ENCODE measurements around the gene SYN1.

The SYN1 gene

DNA sequence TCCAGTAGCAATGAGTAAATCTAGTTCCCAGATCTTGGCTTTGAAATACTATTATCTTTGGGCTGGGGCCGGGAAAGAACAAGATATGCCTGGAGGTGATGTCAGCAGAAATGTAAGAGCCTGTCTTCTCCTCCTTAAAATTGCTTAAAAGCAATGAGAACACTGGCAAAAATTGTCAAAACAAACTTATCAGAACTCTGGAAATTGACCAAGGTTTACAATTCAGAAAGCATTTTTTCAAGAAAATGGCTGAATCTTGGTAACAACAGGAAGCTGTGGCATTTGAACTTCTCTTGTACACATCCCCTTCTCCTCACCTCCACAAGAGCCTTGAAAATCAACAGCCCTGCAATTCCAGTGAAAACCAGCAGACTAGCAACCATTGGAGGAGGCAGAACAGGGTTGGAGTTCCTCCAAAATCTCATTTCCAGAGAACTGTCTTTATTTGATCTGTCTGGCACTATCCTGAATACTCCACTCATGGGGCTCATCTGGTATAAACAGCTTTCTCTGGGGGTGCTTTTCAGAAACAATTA, 23.9 kb downstream of the SYN1 start:
- ATAC-seq (no peak), DNase-seq (no peak)

DNA sequence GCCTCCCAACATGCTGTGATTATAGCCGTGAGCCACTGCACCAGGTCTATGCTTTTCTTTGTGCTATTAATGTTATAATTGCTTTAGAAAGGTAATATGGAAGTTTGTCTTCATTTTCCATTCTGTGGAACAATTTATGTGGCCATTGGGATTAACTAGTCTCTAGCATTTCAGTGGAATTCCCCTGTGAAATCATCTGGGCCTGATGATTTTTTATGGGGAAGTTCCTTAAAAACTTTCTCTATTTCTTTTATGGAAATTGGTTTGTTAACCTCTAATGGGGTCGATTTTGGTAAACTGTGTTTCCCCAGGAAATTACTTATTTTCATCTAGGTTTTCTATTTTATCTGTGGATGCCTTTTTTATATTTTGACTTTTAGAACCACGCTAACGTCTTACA, 26.1 kb downstream of the SYN1 start:
- DNase-seq = no peak
- ATAC-seq = no peak

DNA sequence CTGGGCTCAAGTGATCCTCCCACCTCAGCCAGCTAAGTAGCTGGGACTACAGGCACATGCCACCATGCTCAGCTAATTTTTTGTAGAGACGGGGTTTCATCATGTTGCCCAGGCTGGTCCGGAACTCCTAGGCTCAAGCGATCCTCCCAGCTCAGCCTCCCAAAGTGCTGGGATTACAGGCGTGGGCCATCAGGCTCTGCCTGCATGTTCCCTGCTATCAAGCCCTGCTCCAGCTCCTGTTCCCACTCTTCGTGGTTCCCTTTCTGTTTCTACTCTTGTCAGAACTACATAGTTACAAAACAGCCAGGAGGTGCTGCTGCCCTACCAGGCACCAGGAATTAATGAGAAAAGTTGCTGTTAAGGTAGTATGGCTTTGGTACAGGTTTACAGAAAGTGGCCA, 28.7 kb downstream of the SYN1 start:
- no peak for ATAC-seq

DNA sequence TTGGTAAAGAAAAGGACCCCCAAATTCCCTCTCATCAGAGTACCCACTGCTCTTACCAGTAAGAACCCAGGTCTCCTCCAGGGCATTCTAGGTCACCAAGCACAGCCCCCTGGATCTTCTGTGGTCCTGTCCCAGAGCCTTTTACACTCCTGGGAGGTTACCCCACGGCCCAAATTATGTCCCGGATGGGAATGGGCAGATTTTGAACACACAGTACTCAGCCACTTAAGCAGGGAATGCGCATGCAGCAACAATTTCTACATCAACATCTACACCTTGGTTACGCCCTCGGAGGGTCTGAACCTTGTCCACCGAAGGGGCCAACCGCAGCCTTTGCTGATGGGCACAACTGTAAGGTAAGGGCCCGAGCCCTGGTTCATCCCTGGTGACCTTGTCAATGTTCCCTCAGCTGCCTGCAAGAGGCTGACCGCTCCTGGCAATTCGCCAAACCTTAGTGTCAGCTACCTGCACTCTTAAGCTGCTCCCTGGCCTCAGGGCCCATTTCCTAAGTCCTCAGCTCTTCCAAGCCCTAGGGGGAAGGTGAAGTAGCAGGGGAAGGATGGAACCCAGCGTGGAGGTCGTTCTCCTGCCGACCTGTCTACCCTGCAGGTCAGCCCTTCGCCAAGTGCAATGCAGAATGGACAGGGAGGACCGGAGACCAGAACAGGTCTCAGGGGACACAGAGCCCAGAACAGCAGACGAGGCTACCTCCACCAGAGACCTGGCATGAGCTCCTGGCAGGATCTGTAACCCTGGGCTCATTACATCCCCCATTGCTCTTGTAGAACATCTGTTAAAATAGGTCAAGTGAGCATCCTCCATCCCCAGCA, 31.5 kb downstream of the SYN1 start:
- ATAC-seq = no peak
- DNase-seq = no peak

More for the DNA sequence above, 28.7 kb downstream of the SYN1 start:
- DNase-seq = no peak

DNA sequence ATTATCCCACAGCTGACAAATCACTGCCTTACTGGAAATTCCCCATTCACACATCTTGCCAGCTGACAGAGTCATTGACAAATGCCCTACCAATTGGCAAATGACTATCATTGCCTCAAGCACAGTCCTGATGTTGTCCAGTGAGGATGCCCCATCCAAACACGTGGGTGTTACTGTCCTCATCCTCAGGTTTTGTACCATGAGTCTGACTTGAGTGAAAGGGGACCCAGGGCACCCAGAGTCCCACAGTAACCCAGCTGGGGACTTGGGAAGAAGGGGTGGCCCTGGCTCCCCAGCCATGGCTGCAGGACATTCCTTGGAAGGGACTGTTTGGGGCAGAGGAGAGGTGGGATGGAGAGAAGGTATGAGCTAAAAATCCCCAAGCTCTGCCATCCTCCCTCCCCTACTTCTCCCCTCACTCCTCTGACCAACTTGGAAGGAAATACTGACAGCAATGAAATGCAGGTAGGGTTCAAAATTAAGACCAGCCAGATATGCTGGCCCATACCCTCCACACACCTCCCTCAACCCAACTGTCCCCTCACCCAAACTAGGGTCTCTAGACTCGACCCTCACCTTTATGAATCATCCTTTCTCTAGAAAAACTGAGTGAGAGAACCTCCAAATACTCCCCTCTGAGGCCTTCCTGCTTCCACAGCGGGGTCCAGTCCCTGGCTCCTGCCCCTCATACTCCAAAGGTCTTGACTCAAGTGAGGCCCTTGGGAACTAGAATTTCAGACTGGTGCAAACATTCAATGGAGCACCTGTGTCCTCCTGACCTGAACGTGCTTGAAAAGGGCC, 32.4 kb downstream of the SYN1 start:
- ATAC-seq (no peak), DNase-seq (no peak)

DNA sequence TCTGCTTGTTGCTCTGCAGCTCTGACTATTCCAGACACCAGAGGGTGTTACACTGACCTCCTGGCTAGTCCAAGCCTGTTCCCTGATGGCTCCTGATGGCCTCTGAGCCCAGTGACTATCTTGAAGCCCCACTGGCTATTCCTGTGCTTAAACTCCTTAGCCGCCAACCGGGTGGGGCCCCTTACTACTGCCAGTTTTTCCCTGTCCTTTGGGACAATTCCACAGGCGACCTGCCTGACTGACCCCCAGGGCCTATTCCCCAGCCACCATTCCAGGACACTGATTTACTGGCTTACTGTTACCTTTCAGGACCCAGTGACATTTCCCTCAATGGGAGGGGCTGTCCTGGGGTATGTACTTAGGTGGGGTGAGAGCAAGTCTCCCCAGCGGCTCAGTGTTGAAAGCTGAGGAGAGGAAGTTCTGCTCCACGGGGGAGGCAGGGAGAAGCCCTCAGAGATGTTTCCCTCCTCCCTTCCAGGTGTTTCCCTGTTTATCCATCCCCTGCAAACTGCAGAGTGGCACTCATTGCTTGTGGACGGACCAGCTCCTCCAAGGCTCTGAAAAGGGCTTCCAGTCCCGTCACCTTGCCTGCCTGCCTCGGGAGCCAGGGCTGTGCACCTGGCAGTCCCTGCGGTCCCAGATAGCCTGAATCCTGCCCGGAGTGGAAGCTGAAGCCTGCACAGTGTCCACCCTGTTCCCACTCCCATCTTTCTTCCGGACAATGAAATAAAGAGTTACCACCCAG, 33.4 kb downstream of the SYN1 start:
- ATAC-seq (no peak), DNase-seq (no peak)

DNA sequence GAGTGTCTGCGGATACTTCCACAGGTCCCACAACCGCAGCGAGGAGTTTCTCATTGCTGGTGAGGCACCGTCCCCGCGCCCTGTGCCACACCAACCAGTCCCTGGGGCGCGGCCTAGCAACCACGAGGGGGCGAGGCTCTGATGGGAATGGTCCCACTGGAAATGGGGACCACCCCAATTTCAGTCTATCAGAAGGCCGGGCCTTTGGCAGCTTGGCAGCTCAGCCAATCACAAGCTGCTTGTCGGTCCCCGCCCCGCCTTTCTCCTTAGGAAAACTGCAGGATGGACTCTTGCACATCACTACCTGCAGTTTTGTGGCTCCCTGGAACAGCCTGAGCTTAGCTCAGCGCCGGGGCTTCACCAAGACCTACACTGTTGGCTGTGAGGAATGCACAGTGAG, 34.4 kb downstream of the SYN1 start:
- DNase-seq (no peak), ATAC-seq (no peak)

DNA sequence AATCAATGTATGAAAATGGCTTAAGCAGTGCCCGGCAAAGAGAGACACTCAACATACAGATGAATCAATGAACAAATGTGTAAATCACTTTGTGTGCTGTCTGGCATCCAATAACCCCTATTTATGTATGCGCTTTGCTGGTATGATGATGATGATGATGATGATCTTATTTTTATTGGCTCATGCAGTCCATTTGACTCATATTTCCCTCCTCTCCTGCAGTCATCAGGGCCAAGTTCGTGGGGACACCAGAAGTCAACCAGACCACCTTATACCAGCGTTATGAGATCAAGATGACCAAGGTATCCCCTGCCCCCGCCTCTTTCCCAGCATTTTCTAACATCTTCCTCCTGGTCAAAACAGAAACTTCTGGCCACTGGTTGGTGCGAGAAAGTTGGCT, 34.9 kb downstream of the SYN1 start:
- DNase-seq = no peak
- ATAC-seq = peak; percentile 20

DNA sequence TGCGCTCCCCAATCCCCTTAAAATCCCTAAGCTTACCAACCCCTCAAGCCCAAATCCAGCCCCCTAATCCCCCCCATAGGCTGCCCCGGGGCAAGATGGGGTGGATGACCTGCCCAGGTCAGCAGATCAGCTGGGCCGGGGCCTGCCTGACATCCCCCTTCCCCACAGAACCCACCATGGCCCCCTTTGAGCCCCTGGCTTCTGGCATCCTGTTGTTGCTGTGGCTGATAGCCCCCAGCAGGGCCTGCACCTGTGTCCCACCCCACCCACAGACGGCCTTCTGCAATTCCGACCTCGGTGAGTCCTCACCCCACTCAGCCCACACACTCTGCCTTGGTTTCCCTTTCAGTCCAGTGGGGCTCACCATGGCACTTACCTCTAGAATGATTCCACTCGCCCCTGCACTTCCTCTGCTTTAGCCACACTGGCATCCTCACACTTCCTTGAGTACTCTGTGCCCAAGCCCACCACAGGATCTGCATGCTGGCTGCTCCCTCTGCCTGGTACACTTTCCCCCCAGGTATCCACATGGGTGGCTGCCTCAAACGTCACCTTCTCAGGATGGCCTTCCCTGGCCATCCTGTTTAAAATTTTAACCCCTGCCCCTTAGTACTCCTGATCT, 36.3 kb downstream of the SYN1 start:
- ATAC-seq (no peak), DNase-seq (no peak)

DNA sequence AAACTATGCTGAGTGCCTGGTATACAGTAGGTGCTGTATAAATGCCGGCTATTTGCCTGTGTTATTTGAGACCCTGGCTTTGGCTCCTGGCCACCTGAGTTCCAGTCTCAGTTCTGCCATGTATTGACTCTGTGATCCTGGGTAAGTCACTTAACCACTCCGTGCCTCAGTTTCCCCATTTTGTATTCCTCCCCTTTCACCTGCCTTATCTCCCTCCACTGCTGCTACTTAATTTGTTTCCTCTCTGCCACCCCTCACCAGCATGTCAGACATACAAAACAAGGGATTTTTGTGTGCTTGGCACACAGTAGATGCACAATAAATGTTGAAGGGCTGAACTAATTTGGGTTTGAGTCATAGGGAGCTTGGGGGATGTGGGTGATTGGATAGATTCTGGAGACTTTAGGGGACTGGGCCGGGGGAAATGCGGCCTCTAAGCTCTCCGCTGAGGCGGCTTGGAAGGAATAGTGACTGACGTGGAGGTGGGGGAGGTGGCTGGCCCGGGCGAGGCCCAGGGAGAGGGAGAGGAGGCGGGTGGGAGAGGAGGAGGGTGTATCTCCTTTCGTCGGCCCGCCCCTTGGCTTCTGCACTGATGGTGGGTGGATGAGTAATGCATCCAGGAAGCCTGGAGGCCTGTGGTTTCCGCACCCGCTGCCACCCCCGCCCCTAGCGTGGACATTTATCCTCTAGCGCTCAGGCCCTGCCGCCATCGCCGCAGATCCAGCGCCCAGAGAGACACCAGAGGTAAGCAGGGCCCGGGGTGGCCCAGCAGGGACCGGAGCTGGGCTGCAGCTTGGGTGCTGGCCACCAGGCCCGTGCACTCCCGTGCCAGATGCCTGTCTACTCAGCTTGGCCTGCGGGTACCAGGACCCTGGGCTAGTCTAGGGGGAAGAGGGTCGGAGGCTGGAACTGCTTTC, 37.7 kb downstream of the SYN1 start, which contains the start of gene TIMP1:
Gene TIMP1 (plus strand): TSS at position 706 of the 917 bp plus-strand sequence. CDS start 980 bp downstream, outside the sequence.
- peak; percentile 88 for ATAC-seq
- peak; percentile 82 for DNase-seq

DNA sequence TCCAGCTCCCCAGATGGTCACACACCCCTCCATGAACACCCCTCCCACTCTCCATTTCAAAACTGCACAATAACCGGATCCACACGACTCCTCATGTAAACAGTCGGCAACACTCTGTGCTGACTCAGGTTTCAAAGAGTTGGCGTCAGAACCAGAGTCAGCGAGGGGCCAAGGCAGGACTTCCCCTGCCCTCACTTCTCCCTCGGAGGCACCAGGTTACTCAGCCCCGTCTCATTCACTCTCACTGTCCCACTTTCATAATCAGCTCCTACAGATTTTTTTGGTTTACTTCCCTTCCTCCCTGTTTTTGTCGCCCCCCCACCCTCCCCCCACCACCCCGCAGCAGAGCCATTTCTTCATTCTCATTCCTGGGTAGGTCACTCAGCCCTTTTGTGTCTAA, 40.1 kb downstream of the SYN1 start:
- peak; percentile 53 for ATAC-seq
- no peak for DNase-seq

DNA sequence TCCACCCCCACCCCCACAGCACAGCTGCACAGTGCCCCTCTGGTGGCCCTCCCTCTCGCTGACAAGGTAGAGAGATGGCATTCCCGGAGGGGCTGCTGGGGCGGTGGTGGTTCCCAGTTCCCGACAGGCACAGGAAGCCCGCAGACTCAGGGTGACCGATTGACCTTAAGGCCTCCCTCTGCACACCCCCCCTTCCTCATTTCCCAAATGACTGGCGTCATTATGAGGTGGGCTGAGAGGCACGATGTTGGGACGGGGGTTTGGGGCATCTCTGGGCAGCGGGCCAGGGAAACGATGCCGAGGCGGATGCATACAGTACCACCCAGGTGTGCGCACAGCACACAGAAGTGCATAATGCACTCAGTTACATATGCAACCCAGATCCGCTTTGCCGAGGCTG, 41.0 kb downstream of the SYN1 start:
- no peak for DNase-seq
- ATAC-seq = no peak

DNA sequence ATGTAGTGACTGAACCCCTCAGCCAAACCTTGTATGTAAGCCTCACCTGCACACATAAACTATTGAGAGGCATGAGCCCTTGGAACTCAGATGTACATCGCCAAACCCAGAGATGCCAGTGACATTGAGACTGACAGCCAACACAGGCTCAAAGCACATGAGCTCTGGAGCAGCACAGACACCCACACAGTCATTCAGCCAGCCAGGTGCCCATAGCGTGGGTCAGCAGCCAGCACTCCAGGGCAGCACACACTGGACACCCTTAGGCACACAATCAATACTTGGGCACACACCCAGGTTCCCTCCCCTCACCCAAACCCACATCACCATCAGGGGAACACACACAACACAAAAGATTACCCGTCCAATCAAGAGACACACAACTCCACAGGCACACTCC, 41.8 kb downstream of the SYN1 start:
- DNase-seq (no peak), ATAC-seq (no peak)

DNA sequence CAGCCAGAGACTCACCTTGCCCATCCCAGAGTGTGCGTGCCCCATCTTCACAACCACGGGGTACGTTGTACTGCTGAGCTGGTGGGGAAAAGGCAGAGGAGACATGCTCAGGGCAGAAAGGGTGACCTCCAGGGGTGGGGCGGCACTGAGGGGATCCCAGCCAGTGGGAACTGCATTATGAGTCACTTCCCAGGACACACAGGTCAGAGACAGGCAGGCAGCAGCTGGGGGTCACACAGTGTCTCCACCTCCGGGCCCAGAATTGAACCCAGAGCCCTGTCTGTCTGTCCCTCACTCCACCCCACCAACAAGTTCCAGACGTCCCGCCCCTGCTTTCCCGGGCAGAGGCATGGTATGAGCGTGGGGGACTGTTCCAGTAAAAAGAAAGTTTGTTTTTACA, 42.2 kb downstream of the SYN1 start:
- no peak for DNase-seq
- ATAC-seq = no peak

DNA sequence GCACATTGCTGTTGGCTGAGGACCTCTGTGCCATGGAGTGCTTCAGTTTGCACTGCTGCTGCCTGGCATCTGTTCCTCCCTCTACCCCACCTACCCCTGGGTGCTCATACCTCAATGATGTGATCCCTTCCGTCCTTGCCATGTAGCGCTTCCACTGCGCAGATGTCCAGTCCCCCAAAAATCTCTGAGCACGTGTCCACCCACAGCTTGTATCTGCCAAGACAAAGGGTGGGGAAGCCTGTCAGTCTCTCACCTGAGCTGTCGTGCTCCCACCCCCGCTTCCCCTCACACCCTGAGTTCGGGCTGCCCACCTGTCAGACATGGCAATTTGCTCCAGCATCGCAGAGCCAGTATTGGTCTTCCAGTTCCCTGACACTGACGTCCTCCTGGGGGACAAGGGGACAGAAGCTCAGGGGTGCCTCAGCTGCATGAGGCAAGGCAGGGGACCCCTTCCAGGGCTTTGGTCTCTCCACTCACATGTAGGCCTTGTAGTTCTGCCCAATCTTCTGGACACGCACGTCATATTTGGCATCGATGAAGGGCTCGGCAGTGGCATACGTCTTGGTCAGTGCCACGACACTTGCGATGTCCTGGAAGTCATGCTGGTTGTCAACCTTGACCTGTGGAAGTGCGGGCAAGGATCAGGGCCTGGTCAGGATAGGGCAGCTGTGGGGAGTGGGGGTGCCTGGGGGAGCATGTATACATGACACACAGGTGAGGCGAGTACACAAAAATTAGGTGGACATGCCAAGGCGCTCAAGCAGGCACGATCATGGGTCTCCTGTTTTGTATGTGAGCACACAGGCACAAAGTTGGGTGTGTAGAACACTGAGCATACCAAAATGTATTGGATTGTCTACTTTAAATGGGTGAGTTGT, 43.4 kb downstream of the SYN1 start:
- DNase-seq (no peak), ATAC-seq (no peak)

DNA sequence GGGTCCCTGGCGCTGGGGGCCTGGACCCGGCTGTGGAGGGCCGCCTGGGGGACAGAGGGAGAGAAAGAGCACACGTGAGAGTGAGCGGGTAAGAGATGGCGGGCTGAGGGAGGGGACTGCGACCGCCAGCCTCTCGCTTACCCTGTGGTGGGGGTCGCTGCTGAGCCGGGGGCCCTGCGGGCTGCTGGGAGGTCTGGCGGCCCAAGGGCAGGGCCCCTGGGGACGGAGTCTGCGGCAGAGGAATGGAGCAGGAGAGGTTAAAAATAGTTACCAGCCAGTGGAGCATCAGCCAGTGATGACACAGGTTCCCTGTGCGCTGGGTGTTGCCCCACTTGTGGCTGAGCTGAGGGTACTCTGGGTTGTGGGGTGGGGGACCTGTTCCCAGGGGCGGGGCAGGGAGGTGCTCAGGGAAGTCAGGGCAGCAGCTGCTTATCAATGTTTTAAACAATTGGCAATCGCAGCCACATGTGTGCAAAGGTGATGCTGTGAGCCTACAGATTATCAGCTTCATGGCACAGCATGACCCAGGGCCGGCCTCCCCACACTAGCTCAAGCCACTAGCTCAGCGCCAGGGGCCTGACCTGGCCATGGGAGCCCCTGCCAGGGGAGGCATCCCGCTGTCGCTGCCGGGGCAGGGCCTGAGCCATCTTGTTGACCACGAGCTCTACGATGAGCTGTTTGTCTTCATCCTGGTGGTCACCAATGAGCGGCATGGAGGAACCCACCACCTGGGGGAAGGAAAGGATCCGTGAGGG, 44.9 kb downstream of the SYN1 start:
- ATAC-seq = no peak

DNA sequence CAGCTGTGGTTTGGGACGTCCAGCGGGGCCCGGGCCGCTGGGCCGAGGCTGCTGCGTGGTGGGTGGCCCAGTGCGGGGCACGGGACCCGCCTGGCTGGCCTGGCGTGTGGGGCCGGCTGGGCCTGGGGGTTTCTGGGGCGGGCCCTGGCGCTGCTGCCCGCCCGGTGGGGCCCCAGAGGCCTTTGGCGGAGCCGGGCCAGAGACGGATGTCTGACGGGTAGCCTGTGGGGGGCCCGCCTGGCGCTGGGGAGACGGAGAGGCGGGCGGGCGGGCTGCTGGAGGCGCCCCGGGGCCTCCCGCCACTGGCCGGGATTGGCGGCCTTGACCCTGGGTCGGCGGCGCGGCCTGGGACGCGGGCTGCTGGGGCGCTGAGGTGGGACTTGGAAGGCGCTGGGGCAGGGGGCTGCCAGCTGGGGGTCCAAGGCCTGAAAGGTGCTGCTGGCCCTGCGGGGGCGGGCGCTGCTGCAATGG, 45.5 kb downstream of the SYN1 start:
- ATAC-seq (no peak), DNase-seq (no peak)

More for the DNA sequence above, 44.9 kb downstream of the SYN1 start:
- no peak for DNase-seq

DNA sequence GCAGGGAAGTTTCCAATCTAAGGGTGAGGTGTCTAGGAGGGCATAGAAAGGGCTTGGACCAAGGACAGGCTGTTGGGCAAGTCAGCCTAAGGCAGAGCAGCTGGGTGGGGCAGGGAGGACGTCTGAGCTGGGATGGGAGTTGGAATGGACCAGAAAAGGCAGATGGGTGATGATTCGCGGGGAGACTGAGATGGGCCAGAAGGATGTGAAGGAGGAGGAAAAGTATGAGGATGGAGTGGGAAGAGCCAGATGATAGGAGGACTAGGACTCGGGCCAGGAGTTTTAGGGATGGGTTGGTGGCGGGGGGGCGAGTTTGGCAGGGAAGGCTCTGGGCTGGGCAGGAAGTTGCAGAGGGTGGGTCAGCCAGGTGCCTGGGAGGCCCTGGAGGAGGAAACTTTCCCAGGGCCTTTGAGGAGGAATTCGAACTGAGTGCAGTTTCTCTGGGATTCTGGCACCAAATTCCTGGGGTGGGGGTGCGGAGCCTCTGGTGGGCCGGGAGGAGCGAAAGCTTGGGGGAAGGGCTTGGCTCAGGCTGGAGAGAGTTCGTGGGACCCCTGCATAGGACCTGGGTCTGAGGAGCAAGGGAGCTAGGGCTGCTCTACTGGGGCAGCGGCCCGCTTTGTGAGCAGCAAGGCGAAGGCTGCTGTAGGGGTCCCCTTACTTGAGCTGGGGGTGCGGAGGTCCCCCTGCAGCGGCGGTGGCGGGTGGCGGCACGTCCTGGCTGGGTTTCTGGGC, 46.1 kb downstream of the SYN1 start:
- ATAC-seq (no peak), DNase-seq (no peak)
